Gastrocnemius medialis (tissue), 4 donors: ENCODE data around the gene STYX.

Source experiments
- CTCF ChIP-seq, 5 experiments: fragments of 450-650 bp in 3 of 5; fragments of 200-600 bp in 2 of 5; sonication (generic) in 2 of 5; IDR thresholded peaks in 4 of 5; conservative IDR thresholded peaks in 1 of 5; 1 replicate in 4 of 5; 2 replicates in 1 of 5; pipeline ENCODE4 v1.5.1; 2016 to 2019; ENCODE audit warnings: antibody characterized with exemption in 5 of 5, mild to moderate bottlenecking in 3 of 5, moderate library complexity in 3 of 5
- POLR2A ChIP-seq, 2 donors: fragments of 450-650 bp; IDR thresholded peaks; one replicate each; pipeline ENCODE4 v1.6.1; 2017; ENCODE audit warnings: antibody characterized with exemption in 2 of 2, mild to moderate bottlenecking in 2 of 2, moderate library complexity in 2 of 2

- TF ChIP-seq CTCF (IDR thresholded peaks at IDR 0.05 in 4 of 5, conservative IDR thresholded peaks at IDR 0.05 in 1 of 5) (no peak), POLR2A (IDR thresholded peaks at IDR 0.05) (no peak)
These were observed 35.0 kb upstream of the STYX start for GRCh38 chr14:52694761-52695480.
